ENCODE data around the gene PPP2R2B. TPM values are rescaled to one million over a fixed set of nuclear protein-coding genes. Genes with fewer than 3 reads are reported as not detected.

The PPP2R2B gene
- total and polyA plus RNA-seq, 2 of the 4 experiments (the other 2 are of a cell fraction): not detected

DNA sequence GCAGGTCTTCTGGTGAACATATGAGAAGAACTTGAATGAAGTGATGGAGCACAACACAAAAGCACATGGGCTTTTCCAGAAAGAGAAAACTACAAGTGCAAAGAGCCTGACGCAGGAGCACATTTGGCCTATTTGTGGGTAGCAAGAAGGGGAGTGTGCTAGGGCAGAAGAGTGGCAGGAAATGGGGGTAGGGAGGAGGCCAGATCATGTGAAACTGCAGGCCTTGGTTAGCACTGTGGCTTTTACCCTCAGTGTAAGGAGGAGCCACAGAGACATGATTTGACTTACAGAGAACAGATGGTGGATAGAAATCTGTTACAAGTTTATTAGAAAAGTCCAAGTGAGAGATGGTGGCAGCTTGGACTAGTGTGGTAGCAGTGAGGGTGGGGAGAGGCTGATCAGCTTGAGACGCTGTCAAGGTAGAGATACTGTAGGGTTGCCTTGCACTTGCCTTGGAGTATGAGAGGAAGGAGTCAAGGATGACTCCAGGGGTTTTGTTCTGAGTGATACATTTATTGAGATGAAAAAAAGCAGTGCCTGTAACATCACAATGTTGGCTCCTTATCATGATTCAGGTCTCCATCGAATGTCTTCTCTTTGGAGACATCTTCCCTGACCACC lies 126.7 kb downstream of the PPP2R2B start:
- Histone ChIP-seq H3K9me3 (ENCODE audit: control insufficient read depth, insufficient read depth, low read length) (peaks cover 3% of the 10 kb centered on the region; the same call in 1 of the 2 replicates), H3K36me3 (ENCODE audit: control insufficient read depth, insufficient read depth, low read length) (no peaks in the 10 kb centered on the region), H3K27ac (ENCODE audit: insufficient read depth, low read length) (no peak overlapping the region), H4K20me1 (ENCODE audit: insufficient read depth, low read length) (no peaks in the 10 kb centered on the region), H2BK20ac (ENCODE audit: low read depth, low read length) (no peak overlapping the region), H4K91ac (ENCODE audit: insufficient read depth, low read depth, low read length) (no peak overlapping the region), H2AK9ac (replicated peaks; ENCODE audit: low read depth, low read length, poor library complexity) (no peak overlapping the region), H2BK120ac (ENCODE audit: low read depth, low read length) (no peak overlapping the region), H3K23ac (ENCODE audit: low read depth, low read length) (no peak overlapping the region), H2AFZ (replicated peaks; ENCODE audit: low read length, poor library complexity) (no peak overlapping the region), H2BK5ac (ENCODE audit: low read depth, low read length, poor library complexity, severe bottlenecking) (no peak overlapping the region), H3K4me1 (ENCODE audit: control insufficient read depth, insufficient read depth, low read length) (no peaks in the 10 kb centered on the region), H3K9ac (ENCODE audit: low read depth, low read length) (no peak overlapping the region), H4K8ac (ENCODE audit: low read depth in 2 of 2, low read length in 2 of 2) (no peak overlapping the region), H3K18ac (ENCODE audit: low read depth, low read length) (no peak overlapping the region), H3K4me3 (ENCODE audit: insufficient read depth, low read depth, low read length) (no peak overlapping the region), H3K14ac (replicated peaks; ENCODE audit: low read depth, low read length) (no peak overlapping the region), H3K9me1 (ENCODE audit: insufficient read depth, low read length) (no peaks in the 10 kb centered on the region), H3K79me1 (ENCODE audit: low read depth in 1 of 2, low read length in 2 of 2) (no peaks in the 10 kb centered on the region), H4K5ac (ENCODE audit: low read depth, low read length) (no peak overlapping the region), H3K4ac (ENCODE audit: low read depth, low read length) (no peak overlapping the region), H2AK5ac (ENCODE audit: low read depth, low read length) (no peak overlapping the region), H2BK15ac (ENCODE audit: low read depth, low read length) (no peak overlapping the region), H3K56ac (ENCODE audit: extremely low read depth, insufficient read depth, low read length) (no peak overlapping the region), H3K4me2 (ENCODE audit: low read depth, low read length) (no peak overlapping the region), H3K27me3 (ENCODE audit: control insufficient read depth, insufficient read depth, low read length) (no peaks in the 10 kb centered on the region)
- no CpG with 5 or more reads among the region's 3 CpGs for WGBS, 2 experiments (ENCODE audit: extremely low coverage in 2 of 2, insufficient read length in 1 of 2)
- no peak for DNase-seq
- intact Hi-C loops (cut with micrococcal nuclease): no loop called here
- ChIA-PET POLR2A (ENCODE audit: unreplicated experiment) (no interaction called here), CTCF (no interaction called here)
- TF ChIP-seq MAFK (IDR thresholded peaks at IDR 0.05; ENCODE audit: low read depth, low read length) (no peak), NFE2L2 (IDR thresholded peaks at IDR 0.05; ENCODE audit: low read depth, low read length) (no peak), RFX5 (IDR thresholded peaks at IDR 0.05; ENCODE audit: low read depth, low read length) (no peak), MAZ (IDR thresholded peaks at IDR 0.05; ENCODE audit: borderline replicate concordance, low read depth, low read length) (no peak), CHD1 (IDR thresholded peaks at IDR 0.05; ENCODE audit: low read depth, low read length) (no peak), BHLHE40 (IDR thresholded peaks at IDR 0.05; ENCODE audit: low read depth, low read length) (no peak), CEBPB (IDR thresholded peaks at IDR 0.05; ENCODE audit: low read depth, low read length) (no peak), RAD21 (IDR thresholded peaks at IDR 0.05; ENCODE audit: low read length) (no peak), CTCF (conservative IDR thresholded peaks at IDR 0.05; ENCODE audit: low read depth, low read length) (no peak)
- TF ChIP-seq, protein P1, sequence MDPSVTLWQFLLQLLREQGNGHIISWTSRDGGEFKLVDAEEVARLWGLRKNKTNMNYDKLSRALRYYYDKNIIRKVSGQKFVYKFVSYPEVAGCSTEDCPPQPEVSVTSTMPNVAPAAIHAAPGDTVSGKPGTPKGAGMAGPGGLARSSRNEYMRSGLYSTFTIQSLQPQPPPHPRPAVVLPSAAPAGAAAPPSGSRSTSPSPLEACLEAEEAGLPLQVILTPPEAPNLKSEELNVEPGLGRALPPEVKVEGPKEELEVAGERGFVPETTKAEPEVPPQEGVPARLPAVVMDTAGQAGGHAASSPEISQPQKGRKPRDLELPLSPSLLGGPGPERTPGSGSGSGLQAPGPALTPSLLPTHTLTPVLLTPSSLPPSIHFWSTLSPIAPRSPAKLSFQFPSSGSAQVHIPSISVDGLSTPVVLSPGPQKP (IDR thresholded peaks at IDR 0.05; ENCODE audit: borderline replicate concordance, low read depth, low read length): no peak
- no peak for ATAC-seq (ENCODE audit: low read depth)
- dilution Hi-C loops (cut with HindIII; ENCODE audit: low sequenced_read_pairs, unreplicated experiment): no loop called here
- in situ Hi-C loops (cut with MboI; ENCODE audit: low sequenced_read_pairs): no loop called here
- BruUV-seq (replicated peaks): no TSS peak
